Umbilical cord (tissue), 2 donors: Measurements from ENCODE around the gene KCNH2. TPM values are rescaled to one million over a fixed set of nuclear protein-coding genes. Genes with fewer than 3 reads are reported as not detected.

Experiments used
- DNase-seq: peaks from one replicate; pipeline ENCODE4 v3.0.0-alpha.2; 2015; ENCODE audit warnings: low spot score
- total RNA-seq: library from RNA; depleted of rRNA; stranded (reverse); fragments of >200 nt; gene quantifications from one replicate; pipeline ENCODE4 v1.2.3, GENCODE V29; 2014; ENCODE audit warnings: low replicate concordance; ENCODE audit not compliant: insufficient read depth

KCNH2 gene
- total RNA-seq, 1 donor from 2014 or later: 25.3 TPM

- DNase-seq: peak; percentile 83
Observed at GRCh38 chr7:150962553-150963399, 15.3 kb downstream of the KCNH2 start.

DNA sequence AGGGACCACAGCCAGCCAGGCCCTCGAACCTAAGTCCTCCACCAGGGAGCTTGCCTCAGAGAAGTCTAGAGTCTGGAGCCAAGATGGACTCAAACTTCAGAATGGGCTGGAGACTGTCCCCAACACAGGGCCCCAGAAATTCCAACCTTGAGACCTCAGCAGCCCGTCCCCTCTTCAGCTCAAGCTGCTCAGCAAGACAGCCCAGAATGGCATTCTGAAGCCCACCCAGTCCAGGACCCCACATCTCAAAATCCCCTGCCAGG, 15.9 kb downstream of the KCNH2 start:
- no peak for DNase-seq

DNA sequence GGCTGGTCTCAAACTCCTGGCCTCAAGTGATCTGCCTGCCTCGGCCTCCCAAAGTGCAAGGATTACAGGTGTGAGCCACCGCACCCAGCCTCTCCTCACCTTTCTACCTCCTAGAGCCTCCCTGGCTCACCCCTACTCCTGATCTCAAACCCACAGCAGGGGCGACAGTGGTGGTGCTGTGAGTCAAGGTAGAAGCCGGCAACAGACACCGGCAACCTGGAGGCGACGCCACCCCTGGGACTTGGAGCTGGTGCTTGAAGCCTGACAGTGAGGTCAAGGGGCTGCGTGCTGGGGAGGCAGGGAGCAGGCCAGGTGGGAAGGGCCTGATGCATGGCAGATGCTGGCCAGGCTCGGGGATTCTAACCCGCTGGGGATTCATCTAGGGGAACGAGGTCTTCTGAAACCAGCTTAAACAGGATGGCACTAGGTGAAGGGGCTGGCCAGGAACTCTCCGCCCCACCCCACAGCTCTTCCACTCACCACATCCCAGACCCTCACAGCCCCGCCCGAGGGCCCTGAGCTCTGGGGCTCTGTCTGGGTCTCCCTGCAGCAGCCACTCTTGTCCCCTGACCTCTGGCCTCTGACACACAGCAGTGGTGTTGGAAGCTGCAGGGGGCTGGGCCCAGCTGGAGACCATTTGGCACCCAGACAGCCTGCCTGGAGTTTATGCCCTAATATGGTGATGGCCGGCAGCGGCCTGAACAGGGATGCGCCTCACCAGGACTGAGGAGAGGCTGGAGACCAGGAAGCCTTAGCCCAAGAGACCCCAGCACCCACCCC, 16.4 kb downstream of the KCNH2 start:
- peak; percentile 75 for DNase-seq

DNA sequence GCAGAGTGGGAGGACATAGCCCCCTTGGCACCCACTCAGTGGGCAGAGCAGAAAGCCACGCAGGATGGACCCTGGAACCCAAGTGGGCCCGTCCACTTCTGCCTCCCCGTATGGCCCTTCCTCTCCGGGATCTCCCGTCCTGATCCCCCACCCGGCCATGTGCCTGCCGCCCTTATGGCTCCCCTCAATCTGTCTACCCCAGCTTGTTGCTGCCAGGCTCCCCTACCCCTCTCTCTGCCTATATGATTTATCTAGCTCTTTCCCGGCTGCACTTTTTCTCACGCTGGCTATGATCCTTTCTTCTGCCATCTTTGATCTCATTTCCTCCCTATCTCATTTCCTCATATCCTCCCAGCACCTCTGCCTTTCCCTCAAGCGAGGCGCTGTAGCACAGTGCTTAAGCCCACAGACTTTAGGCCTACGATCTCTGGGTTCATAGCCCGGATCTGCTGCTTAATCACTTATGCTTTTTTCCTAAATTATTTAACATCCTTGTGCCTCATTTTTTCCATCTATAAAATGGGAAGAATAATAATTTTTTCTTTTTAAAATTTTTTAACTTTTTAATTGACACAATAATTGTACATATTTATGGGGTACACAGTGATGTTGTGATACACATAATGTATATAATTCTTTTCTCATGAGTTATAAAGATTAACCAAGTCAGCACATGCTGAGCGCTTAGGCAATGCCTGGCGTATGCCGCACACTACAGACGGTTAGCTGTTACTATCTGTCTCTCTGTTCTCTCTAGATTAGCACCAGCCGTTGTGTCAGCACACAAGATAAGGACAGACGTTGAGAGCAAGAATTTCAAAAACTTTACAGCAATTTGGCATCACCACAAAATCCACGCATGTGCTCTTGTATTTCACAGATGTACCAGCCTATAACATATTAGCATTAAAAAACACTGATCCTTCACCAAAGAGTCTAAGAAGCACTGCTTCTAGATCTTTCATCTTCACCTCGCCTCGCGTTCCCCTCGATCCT, 18.1 kb downstream of the KCNH2 start:
- DNase-seq: peak; percentile 91

DNA sequence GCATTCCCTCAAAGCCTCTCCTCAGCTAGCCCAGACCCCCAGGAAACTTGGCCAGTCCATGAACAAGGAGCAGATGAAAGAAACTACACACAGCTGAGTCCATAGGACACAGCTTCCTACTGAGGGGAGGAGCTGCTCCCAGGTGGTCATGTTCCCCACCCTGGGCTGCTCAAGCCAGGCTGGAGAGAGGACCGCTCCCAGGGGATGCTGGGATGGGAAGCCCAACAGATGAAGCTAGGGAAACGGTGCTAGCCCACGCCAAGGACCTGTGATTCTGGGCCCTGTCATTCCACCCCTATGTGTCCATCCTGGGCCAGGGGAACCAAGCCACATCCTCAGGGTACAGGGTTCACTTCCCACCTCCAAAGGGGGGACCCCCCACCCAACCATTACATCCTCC, 19.0 kb downstream of the KCNH2 start:
- DNase-seq: no peak

GRCh38 chr7:150958597-150958996, 19.5 kb downstream of the KCNH2 start:
- DNase-seq: no peak

DNA sequence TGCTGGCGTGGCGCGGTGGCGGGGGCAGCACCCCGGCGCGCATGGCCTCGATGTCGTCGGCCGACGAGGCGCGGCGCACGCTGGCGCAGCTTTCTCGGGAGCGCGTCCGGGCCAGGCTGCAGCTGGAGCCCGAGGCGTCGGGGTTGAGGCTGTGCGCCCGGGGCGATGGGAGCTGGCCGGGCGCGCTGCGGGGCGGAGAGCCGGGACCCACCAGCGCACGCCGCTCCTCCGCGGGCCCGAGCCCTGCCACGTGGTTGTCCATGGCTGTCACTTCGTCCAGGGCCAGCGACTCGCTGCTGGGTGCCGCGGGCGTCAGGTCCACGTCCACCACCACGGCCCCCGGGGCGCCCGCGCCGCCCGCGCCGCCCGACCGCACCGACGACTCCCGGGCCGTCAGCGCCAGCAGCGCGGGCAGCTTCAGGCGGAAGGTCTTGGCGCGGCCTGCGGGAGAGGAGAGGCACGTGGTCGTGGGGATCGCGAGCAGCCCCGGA, 20.0 kb downstream of the KCNH2 start:
- DNase-seq: no peak

DNA sequence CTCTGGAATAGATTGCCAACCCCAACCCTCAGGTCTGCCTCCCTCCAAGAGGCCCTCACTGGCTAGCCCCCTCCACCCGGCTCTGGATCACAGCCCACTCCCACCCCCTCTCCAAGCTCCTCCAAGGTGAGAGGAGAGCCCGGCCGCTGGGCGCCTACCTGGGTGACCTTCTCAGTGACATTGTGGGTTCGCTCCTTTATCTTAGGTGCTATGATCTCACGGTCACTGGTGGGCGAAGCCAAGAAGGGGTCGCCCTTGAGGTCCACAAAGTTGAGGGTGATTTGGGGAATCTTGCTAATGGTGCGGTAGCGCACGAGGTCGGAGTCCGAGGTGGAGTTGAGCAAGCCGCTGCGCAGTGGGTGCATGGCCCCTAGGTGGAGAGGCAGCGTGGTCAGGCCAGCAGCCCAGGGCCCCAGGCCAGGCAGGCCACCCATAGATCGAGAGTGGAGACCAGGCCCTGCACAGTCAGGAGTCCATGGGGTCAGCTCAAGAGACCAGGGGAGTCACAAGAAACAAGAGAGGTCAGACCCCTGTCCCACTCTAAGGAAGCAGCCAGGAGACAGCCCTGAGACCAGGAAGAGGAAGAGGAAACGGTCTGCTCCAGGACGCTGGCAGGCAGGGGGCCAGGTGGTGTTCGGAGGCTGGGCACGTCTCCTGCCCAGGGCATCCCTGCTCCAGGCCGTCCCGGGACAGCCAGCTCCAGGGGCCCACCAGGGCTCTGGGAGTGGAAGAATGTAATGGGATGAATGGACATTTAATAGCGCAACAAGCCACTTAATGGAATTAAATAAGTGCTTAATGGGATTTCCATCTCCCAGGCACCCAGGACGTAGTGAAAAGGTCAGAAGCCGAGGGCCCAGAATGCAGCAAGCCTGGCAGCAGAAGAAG, 20.7 kb downstream of the KCNH2 start:
- no peak for DNase-seq

GRCh38 chr7:150956395-150957132, 21.6 kb downstream of the KCNH2 start:
- no peak for DNase-seq

GRCh38 chr7:150955519-150956394, 22.4 kb downstream of the KCNH2 start:
- DNase-seq: peak; percentile 88

- no peak for DNase-seq
Observed at GRCh38 chr7:150954986-150955518, 23.1 kb downstream of the KCNH2 start.

- no peak for DNase-seq
Observed at GRCh38 chr7:150954201-150954985, 23.7 kb downstream of the KCNH2 start.

- DNase-seq: no peak
Observed at GRCh38 chr7:150953061-150953997, 24.8 kb downstream of the KCNH2 start.

- no peak for DNase-seq
Observed at GRCh38 chr7:150952331-150953050, 25.6 kb downstream of the KCNH2 start.

DNA sequence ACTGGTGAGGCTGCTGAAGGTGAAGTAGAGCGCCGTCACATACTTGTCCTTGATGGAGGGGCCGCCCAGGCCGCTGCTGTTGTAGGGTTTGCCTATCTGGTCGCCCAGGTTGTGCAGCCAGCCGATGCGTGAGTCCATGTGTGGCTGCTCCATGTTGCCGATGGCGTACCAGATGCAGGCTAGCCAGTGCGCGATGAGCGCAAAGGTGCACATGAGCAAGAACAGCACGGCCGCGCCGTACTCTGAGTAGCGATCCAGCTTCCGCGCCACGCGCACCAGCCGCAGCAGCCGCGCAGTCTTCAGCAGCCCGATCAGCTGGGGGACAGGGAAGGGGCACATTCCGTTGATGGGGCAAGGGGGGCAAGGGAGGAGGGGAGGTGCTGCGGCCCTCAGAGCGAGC, 26.6 kb downstream of the KCNH2 start:
- no peak for DNase-seq

- DNase-seq: no peak
Observed at GRCh38 chr7:150951181-150951520, 27.0 kb downstream of the KCNH2 start.
